Endodermal cell (in vitro differentiated cells): Measurements from ENCODE around the gene PARP9. TPM values are rescaled to one million over a fixed set of nuclear protein-coding genes. Genes with fewer than 3 reads are reported as not detected.
A peak's percentile ranks its signal among the peaks of the same experiment; 100 is the strongest.
"Not testable (repeated sequence)": the region's sequence is repeated elsewhere in the genome, so short reads cannot be mapped to it uniquely, and the experiment has no call there.

ENCODE experiments used
- DNase-seq: peaks from one replicate; pipeline ENCODE4 v3.0.0-alpha.2; 2017
- H3K27ac ChIP-seq: 2 replicates; pipeline ENCODE4 v1.5.1; 2013; ENCODE audit warnings: mild to moderate bottlenecking, low read depth, low read length, moderate library complexity
- H3K27me3 ChIP-seq: 2 replicates; pipeline ENCODE4 v1.6.1; 2013; ENCODE audit warnings: mild to moderate bottlenecking, low read length, moderate library complexity; ENCODE audit not compliant: insufficient read depth, control insufficient read depth, poor library complexity, severe bottlenecking
- H3K36me3 ChIP-seq: 2 replicates; pipeline ENCODE4 v1.7.0; 2013; ENCODE audit warnings: mild to moderate bottlenecking, low read length, moderate library complexity; ENCODE audit not compliant: control insufficient read depth, insufficient read depth
- H3K4me1 ChIP-seq: one replicate; pipeline ENCODE4 v1.7.0; 2013; ENCODE audit warnings: low read length; ENCODE audit not compliant: control insufficient read depth, insufficient read depth
- H3K4me3 ChIP-seq: 2 replicates; pipeline ENCODE4 v1.5.1; 2013; ENCODE audit warnings: mild to moderate bottlenecking, low read length, moderate library complexity
- H3K9ac ChIP-seq: 2 replicates; pipeline ENCODE4 v1.6.1; 2013; ENCODE audit warnings: mild to moderate bottlenecking, low read length, moderate library complexity; ENCODE audit not compliant: poor library complexity, severe bottlenecking; ENCODE audit errors: extremely low read depth
- H3K9me3 ChIP-seq: 2 replicates; pipeline ENCODE4 v1.6.1; 2013; ENCODE audit warnings: mild to moderate bottlenecking, low read length, moderate library complexity; ENCODE audit not compliant: control insufficient read depth
- H3K27ac Mint-ChIP-seq: 2 replicates; pipeline ENCODE4 v1.8.0; 2020; ENCODE audit warnings: mixed read lengths
- H3K27me3 Mint-ChIP-seq: 2 replicates; pipeline ENCODE4 v1.8.0; 2021; ENCODE audit warnings: mild to moderate bottlenecking, mixed read lengths; ENCODE audit not compliant: insufficient read depth
- H3K36me3 Mint-ChIP-seq: 2 replicates; pipeline ENCODE4 v1.8.0; 2020; ENCODE audit warnings: low read depth, mixed read lengths
- H3K4me1 Mint-ChIP-seq: 2 replicates; pipeline ENCODE4 v1.8.0; 2020; ENCODE audit warnings: mixed read lengths
- H3K4me3 Mint-ChIP-seq: 2 replicates; pipeline ENCODE4 v1.8.0; 2020; ENCODE audit warnings: mild to moderate bottlenecking, moderate library complexity, mixed read lengths
- H3K9me3 Mint-ChIP-seq: 2 replicates; pipeline ENCODE4 v1.8.0; 2020; ENCODE audit warnings: mild to moderate bottlenecking, mixed read lengths
- CTCF ChIP-seq: fragments of 200-600 bp; sonication (generic); conservative IDR thresholded peaks from 2 replicates; pipeline ENCODE4 v1.5.0; 2021; ENCODE audit warnings: antibody characterized with exemption, mild to moderate bottlenecking
- WGBS, 2 experiments: methylation state at CpG; one replicate each; pipeline versions ENCODE4 v1.1.5 to v1.1.7; 2013; ENCODE audit warnings: missing lambda C conversion rate in 2 of 2, mixed read lengths in 1 of 2; ENCODE audit not compliant: insufficient coverage in 1 of 2, insufficient read length in 1 of 2; 5-methylcytosine and 5-hydroxymethylcytosine counted together
- total RNA-seq, 2 donors: library from RNA; stranded (reverse); fragmentation: NEBNext Ultra II Directional in 1 of 2; extraction: Animal tissue kit (Norgen Biotek cat#: 25700) in 1 of 2; gene quantifications; 2 replicates in 1 of 2; 3 replicates in 1 of 2; pipeline ENCODE4 v1.2.1, GENCODE V29; 2021

Gene PARP9
- total RNA-seq, 2 donors from 2014 or later = 3.7 to 4.3 TPM

DNA sequence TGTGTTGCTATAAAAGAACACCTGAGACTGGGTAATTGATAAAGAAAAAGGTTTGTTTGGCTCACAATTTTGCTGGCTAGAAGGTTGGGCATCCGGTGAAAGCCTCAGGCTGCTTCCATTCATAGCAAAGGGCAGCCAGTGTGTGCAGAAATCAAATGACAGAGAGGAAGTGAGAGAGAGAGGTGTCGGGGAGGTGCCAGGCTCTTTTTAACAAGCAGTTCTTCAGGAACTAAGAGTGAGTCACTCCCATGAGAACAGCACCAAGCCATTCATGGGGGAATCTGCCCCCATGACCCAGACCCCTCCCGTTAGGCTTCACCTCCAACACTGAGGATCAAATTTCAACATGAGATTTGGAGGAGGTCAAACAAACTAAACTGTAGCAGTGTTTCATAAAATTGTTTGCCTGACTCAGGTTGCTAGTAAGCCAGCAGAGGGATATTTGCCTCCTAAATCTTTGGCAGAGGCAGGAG is 8.9 kb upstream of the PARP9 start:
- WGBS, 2 experiments = 44 to 61% methylated on average over 3 of the region's 3 CpGs
- H3K4me1 Mint-ChIP-seq = peaks cover 10% of the 10 kb centered on the region
- no peak for TF ChIP-seq CTCF
- H3K36me3 ChIP-seq = no peaks in the 10 kb centered on the region
- no peaks in the 10 kb centered on the region for H3K4me1 ChIP-seq
- H3K4me3 Mint-ChIP-seq = no peak overlapping the region
- no peaks in the 10 kb centered on the region for H3K27me3 ChIP-seq
- peaks cover 13% of the 10 kb centered on the region for H3K27me3 Mint-ChIP-seq
- H3K27ac ChIP-seq = no peak overlapping the region
- H3K27ac Mint-ChIP-seq = no peak overlapping the region
- peak; percentile 68 for DNase-seq
- H3K9me3 Mint-ChIP-seq = no peaks in the 10 kb centered on the region
- peaks cover 3% of the 10 kb centered on the region for H3K36me3 Mint-ChIP-seq
- H3K4me3 ChIP-seq = no peak overlapping the region
- no peak overlapping the region for H3K9ac ChIP-seq
- no peaks in the 10 kb centered on the region for H3K9me3 ChIP-seq

GRCh38 chr3:122568755-122569154 is 4.7 kb upstream of the PARP9 start:
- no peak for TF ChIP-seq CTCF
- no peak overlapping the region for H3K9ac ChIP-seq
- H3K4me1 ChIP-seq = no peaks in the 10 kb centered on the region
- Mint-ChIP-seq H3K27me3 (no peaks in the 10 kb centered on the region), H3K9me3 (no peaks in the 10 kb centered on the region), H3K4me3 (no peak overlapping the region), H3K36me3 (peaks cover 3% of the 10 kb centered on the region), H3K27ac (no peak overlapping the region), H3K4me1 (peaks cover 14% of the 10 kb centered on the region)
- peaks cover 4% of the 10 kb centered on the region for H3K27me3 ChIP-seq
- H3K36me3 ChIP-seq = no peaks in the 10 kb centered on the region
- H3K4me3 ChIP-seq = no peak overlapping the region
- H3K27ac ChIP-seq = no peak overlapping the region
- 80 to 90% methylated on average over 1 to 3 of the region's 3 CpGs for WGBS, 2 experiments
- no peak for DNase-seq
- no peaks in the 10 kb centered on the region for H3K9me3 ChIP-seq

DNA sequence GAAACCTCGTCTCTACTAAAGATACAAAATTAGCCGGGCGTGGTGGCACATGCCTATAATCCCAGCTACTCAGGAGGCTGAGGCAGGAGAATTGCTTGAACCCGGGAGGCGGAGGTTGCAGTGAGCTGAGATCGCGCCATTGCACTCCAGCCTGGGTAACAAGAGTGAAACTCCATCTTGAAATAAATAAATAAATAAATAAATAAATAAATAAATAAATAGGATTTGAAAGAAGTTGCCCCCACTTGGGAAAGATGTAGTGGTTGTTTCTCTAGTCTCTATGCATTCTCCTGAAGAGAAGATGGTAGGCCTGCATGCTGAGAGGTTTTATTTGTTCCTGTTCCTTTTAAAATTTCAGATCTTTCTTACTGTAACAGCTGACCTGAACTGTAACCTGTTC is 4.0 kb upstream of the PARP9 start:
- peaks cover 17% of the 10 kb centered on the region for H3K4me1 Mint-ChIP-seq
- H3K36me3 Mint-ChIP-seq, H3K27me3 ChIP-seq, H3K9me3 ChIP-seq, H3K27ac Mint-ChIP-seq, H3K4me3 Mint-ChIP-seq, H3K36me3 ChIP-seq, H3K27ac ChIP-seq, H3K9ac ChIP-seq, DNase-seq, H3K9me3 Mint-ChIP-seq, H3K4me1 ChIP-seq, H3K4me3 ChIP-seq, H3K27me3 Mint-ChIP-seq: not testable (repeated sequence)
- WGBS, 2 experiments = 80 to 96% methylated on average over 1 to 3 of the region's 7 CpGs

GRCh38 chr3:122563717-122564025 is 429 bp downstream of the PARP9 start:
- no peaks in the 10 kb centered on the region for H3K36me3 ChIP-seq
- peaks cover 7% of the 10 kb centered on the region for H3K27me3 ChIP-seq
- peak; percentile 66 for DNase-seq
- peak overlapping the region; percentile 77 for H3K4me3 ChIP-seq
- H3K4me3 Mint-ChIP-seq = peak overlapping the region; percentile 66
- WGBS, 2 experiments = 73 to 80% methylated on average over 4 to 5 of the region's 5 CpGs
- H3K27me3 Mint-ChIP-seq = no peaks in the 10 kb centered on the region
- no peaks in the 10 kb centered on the region for H3K36me3 Mint-ChIP-seq
- TF ChIP-seq CTCF = no peak
- no peak overlapping the region for H3K27ac Mint-ChIP-seq
- H3K9me3 ChIP-seq = no peaks in the 10 kb centered on the region
- no peak overlapping the region for H3K27ac ChIP-seq
- H3K4me1 ChIP-seq = no peaks in the 10 kb centered on the region
- no peaks in the 10 kb centered on the region for H3K9me3 Mint-ChIP-seq
- peaks cover 19% of the 10 kb centered on the region for H3K4me1 Mint-ChIP-seq
- no peak overlapping the region for H3K9ac ChIP-seq
